ENCODE results near the gene MEG3. TPM values are rescaled to one million over a fixed set of nuclear protein-coding genes. Genes with fewer than 3 reads are reported as not detected.

The MEG3 gene
- total and polyA plus RNA-seq, 9 of the 15 experiments (the other 6 are each of a cell fraction or from before 2014, with no cell fraction given), result 0.10 to 5.3 (median 1.0) TPM; not detected in 1

- in situ Hi-C loops (cut with MboI) (no loop called here), intact Hi-C loops (cut with micrococcal nuclease) (no loop called here)
- Histone ChIP-seq H2AFZ (ENCODE audit: low read depth, low read length) (no peak overlapping the region), H3K36me3 (ENCODE audit: control insufficient read depth, insufficient read depth, low read length) (no peaks in the 10 kb centered on the region), H3K9me3 (replicated peaks; ENCODE audit: control insufficient read depth, insufficient read depth, low read depth, low read length) (0 out of 2 replicates have a peak, but pooled peaks cover 2% of the 10 kb centered on the region), H3K27me3 (ENCODE audit: control insufficient read depth in 2 of 2, insufficient read depth in 2 of 2, low read length in 2 of 2) (no peaks in the 10 kb centered on the region), H3K27ac (ENCODE audit: extremely low read depth, low read depth, low read length) (no peak overlapping the region), H3K79me2 (ENCODE audit: control insufficient read depth, insufficient read depth, low read length) (no peaks in the 10 kb centered on the region), H3K4me1 (replicated peaks in 1 of 2; ENCODE audit: control insufficient read depth in 2 of 2, insufficient read depth in 2 of 2, low read length in 2 of 2) (peaks cover 11 to 16% of the 10 kb centered on the region in 2 experiments; a peak in 4 of 5 replicates), H3K4me2 (ENCODE audit: insufficient read depth, low read length) (no peak overlapping the region), H3K9ac (ENCODE audit: insufficient read depth in 1 of 2, low read depth in 2 of 2, low read length in 2 of 2) (no peak overlapping the region), H3K4me3 (no peak overlapping the region), H3K9me1 (ENCODE audit: control insufficient read depth, insufficient read depth, low read length) (no peaks in the 10 kb centered on the region), H4K20me1 (replicated peaks; ENCODE audit: control insufficient read depth, insufficient read depth, low read length) (no peaks in the 10 kb centered on the region)
- ChIA-PET CTCF (ENCODE audit: low intra/inter-chr PET ratio) (no interaction called here), POLR2A (no interaction called here)
- ATAC-seq (no peak), FAIRE-seq (no peak), DNase-seq (ENCODE audit: extremely low read depth in 1 of 4, low spot score in 3 of 4) (no peak)
- WGBS (ENCODE audit: insufficient coverage, low coverage, missing lambda C conversion rate), result 17% methylated on average over 1 of the region's 4 CpGs
- BruUV-seq (replicated peaks), result no TSS peak
- TF ChIP-seq ZNF511 (CRISPR knock-in tag; IDR thresholded peaks at IDR 0.05) (no peak), ETV5 (CRISPR knock-in tag; IDR thresholded peaks at IDR 0.05; ENCODE audit: low read depth) (no peak), FOXK2 (conservative IDR thresholded peaks at IDR 0.05 in 1 of 2, IDR thresholded peaks at IDR 0.05 in 1 of 2; ENCODE audit: low read depth in 2 of 2) (no peak), NELFE (IDR thresholded peaks at IDR 0.05; ENCODE audit: insufficient read depth, insufficient read length) (no peak), ZNF41 (CRISPR knock-in tag; conservative IDR thresholded peaks at IDR 0.05) (no peak), ATF4 (CRISPR knock-in tag; IDR thresholded peaks at IDR 0.05) (no peak), DEAF1 (CRISPR knock-in tag; IDR thresholded peaks at IDR 0.05) (no peak)
Observed at GRCh38 chr14:100874051-100874410, 48.1 kb downstream of the MEG3 start.

Measured in K562 (cell line).